K562 (cell line): ENCODE measurements around the gene UIMC1.

Experiments used
- JUNB ChIP-seq: fragments of 450-650 bp; formaldehyde crosslinking; conservative IDR thresholded peaks from 2 replicates; pipeline ENCODE4 v1.4.0; 2020; ENCODE audit warnings: mild to moderate bottlenecking
- NFIC ChIP-seq: fragments of 450-650 bp; IDR thresholded peaks from 2 replicates; pipeline ENCODE4 v1.6.1; 2017; ENCODE audit warnings: mild to moderate bottlenecking, inconsistent platforms
- NFRKB ChIP-seq: fragments of 450-650 bp; IDR thresholded peaks from 2 replicates; pipeline ENCODE4 v1.6.1; 2016; ENCODE audit warnings: low read depth
- RAD51 ChIP-seq: fragments of 450-650 bp; IDR thresholded peaks from 2 replicates; pipeline ENCODE4 v1.7.1; 2016; ENCODE audit warnings: low read depth, mild to moderate bottlenecking, borderline replicate concordance
- REST ChIP-seq, 2 experiments: fragments of 450-650 bp; formaldehyde crosslinking in 1 of 2; IDR thresholded peaks; 2 replicates each; pipeline versions ENCODE4 v1.4.0 to v1.6.1; 2014 to 2020; ENCODE audit warnings: mild to moderate bottlenecking in 2 of 2, borderline replicate concordance in 1 of 2, low read depth in 1 of 2
- ZNF79 ChIP-seq: fragments of 250-450 bp; sonication (Bioruptor Pico); IDR thresholded peaks from 2 replicates; pipeline ENCODE4 v1.4.0; 2020; ENCODE audit warnings: low read depth, mild to moderate bottlenecking, moderate library complexity

- no peak for TF ChIP-seq ZNF79
- TF ChIP-seq REST (IDR thresholded peaks at IDR 0.05; ENCODE audit: borderline replicate concordance): no peak
- TF ChIP-seq REST (CRISPR knock-in tag; IDR thresholded peaks at IDR 0.05; ENCODE audit: low read depth): no peak
- no peak for TF ChIP-seq RAD51
- TF ChIP-seq NFIC: no peak
- TF ChIP-seq NFRKB: no peak
- no peak for TF ChIP-seq JUNB (CRISPR knock-in tag)
These were observed 68.1 kb downstream of the UIMC1 start for GRCh38 chr5:176938472-176938871.
